CD4-positive, alpha-beta T cell treated with Interleukin-2 at 100 ng/mL for 4 hours (primary cell): ENCODE measurements around the gene HMGCR.

Source experiments
- DNase-seq: peaks from one replicate; pipeline ENCODE4 v3.0.0-alpha.2; 2020; ENCODE audit warnings: low spot score

The HMGCR gene

DNA sequence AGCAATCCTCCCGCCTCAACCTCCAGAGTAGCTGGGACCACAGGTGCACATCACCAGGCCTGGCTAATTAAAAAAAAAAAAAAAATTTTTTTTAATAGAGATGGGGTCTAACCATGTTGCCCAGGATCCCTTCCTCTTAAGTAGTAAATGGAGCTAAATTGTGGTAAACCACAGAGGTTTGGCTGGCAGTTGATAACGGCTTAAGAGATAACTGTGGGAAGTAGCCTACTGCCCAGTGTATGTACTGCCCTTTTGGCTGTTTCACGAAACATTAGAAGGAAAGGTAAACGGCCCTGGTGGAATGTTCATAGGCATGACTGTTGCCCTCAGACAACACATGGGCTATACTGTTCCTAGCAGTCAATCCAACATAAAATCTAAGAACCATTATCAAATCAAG, 44.4 kb downstream of the HMGCR start:
- DNase-seq = no peak

DNA sequence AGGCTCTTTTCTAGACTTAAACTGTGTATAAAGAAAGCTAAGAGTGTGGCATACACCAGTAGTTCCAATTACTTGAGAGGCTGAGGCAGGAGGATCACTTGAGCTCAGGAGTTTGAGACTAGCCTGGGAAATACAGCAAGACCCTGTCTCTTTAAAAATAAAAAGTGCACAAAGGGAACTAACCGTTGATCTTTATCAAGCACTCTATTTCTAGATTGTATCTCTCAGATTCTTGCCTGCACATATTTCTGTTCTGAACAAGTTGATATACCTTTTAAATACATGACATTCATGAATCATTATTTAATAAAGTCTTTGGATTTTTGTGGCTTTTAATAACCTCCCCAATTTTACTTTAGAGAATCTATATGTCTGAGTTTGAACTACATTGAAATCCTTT, 47.2 kb downstream of the HMGCR start:
- DNase-seq = no peak

- DNase-seq = no peak
These were observed 50.8 kb downstream of the HMGCR start for GRCh38 chr5:75387806-75388205.

DNA sequence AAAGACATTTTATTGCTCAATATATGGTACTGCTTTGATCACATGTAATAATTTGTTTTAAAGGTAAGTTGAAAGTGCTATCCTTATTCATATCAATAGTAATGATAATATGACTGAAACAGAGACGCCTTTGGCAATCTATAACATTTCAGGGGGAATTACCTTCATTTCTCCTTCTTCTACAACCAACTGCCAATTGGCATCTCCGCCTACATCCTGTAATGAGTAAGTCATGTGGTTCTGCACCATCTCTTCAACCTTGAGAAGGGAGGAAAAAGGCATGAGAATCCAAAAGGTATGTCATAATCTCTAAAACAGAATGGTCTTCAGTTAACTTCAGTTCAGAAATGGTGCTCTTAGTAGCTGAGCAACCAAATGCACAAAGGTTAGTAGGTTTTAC, 52.4 kb downstream of the HMGCR start:
- no peak for DNase-seq

DNA sequence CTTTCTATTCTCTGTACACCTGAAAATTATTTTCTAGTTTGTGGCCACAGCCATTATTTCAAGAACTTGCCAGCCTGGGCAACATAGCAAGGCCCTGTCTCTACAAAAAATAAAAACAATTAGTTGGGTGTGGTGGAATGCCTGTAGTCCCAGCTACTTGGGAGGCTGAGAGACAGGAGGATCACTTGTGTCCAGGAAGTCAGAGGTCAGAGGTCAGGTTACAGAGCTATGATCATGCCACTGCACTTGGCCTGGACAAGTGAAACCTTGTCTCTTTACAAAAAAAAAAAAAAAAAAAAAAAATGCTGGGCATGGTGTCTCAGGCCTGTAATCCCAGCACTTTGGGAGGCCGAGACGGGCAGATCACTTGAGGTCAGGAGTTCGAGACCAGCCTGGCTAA, 58.3 kb downstream of the HMGCR start:
- DNase-seq = no peak

DNA sequence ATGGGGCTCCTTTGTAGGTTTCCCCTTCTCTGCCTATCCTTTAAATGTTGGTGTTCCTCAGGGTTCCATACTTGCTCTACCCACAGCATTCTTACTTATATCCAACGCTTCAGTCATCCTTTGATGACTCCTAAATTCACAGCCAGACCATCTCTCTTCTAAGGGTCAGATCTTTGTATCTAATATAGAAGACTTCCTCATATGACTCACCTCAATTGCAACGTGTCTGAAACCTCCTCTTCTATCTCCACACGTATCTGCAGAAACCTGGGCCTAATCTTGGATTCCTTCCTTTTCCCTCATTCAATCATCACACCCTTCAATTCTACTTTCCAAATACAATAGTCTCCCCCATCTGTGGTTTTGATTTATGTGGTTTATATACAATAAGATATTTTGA, 68.3 kb downstream of the HMGCR start:
- no peak for DNase-seq
